KMS-11 (cell line): ENCODE data around the gene ADAM8.
A peak's percentile ranks its signal among the peaks of the same experiment; 100 is the strongest.

ENCODE experiments used
- H2AFZ ChIP-seq: fragments of 200-600 bp; sonication (generic); 2 replicates; pipeline ENCODE4 v1.6.1; 2016; ENCODE audit warnings: antibody characterized with exemption, mixed run types, low read depth
- H3K27ac ChIP-seq: fragments of 200-600 bp; sonication (generic); 2 replicates; pipeline ENCODE4 v1.6.1; 2016; ENCODE audit warnings: mild to moderate bottlenecking, mixed run types
- H3K27me3 ChIP-seq: fragments of 200-600 bp; sonication (generic); 2 replicates; pipeline ENCODE4 v1.6.1; 2017; ENCODE audit warnings: mild to moderate bottlenecking, low read depth, mixed run types, moderate library complexity; ENCODE audit not compliant: insufficient read depth
- H3K36me3 ChIP-seq: fragments of 200-600 bp; sonication (generic); 2 replicates; pipeline ENCODE4 v1.6.1; 2017; ENCODE audit warnings: mild to moderate bottlenecking, mixed run types; ENCODE audit not compliant: insufficient read depth
- H3K4me1 ChIP-seq: fragments of 200-600 bp; sonication (generic); 2 replicates; pipeline ENCODE4 v1.6.1; 2016; ENCODE audit warnings: mild to moderate bottlenecking, low read depth, mixed run types; ENCODE audit not compliant: poor library complexity, severe bottlenecking
- H3K4me2 ChIP-seq: fragments of 200-600 bp; sonication (generic); 2 replicates; pipeline ENCODE4 v1.7.0; 2016; ENCODE audit warnings: mild to moderate bottlenecking, mixed run types
- H3K4me3 ChIP-seq: fragments of 200-600 bp; sonication (generic); IDR thresholded peaks from 2 replicates; pipeline ENCODE4 v1.6.1; 2017; ENCODE audit warnings: low read depth, low read length, mixed read lengths; ENCODE audit not compliant: insufficient read depth
- H3K79me2 ChIP-seq: fragments of 200-600 bp; sonication (generic); 2 replicates; pipeline ENCODE4 v1.6.1; 2016; ENCODE audit warnings: low read depth, mixed run types; ENCODE audit not compliant: insufficient read depth
- H3K9ac ChIP-seq: fragments of 200-600 bp; sonication (generic); 2 replicates; pipeline ENCODE4 v1.6.1; 2016; ENCODE audit warnings: mild to moderate bottlenecking, mixed run types
- H4K20me1 ChIP-seq: fragments of 200-600 bp; sonication (generic); 2 replicates; pipeline ENCODE4 v1.6.1; 2016; ENCODE audit warnings: mild to moderate bottlenecking, mixed run types; ENCODE audit not compliant: insufficient read depth
- TF ChIP-seq, protein P1 (sequence below): fragments of 200-600 bp; sonication (generic); conservative IDR thresholded peaks from 2 replicates; pipeline ENCODE4 v1.6.1; 2017; ENCODE audit warnings: low read depth, mild to moderate bottlenecking, antibody characterized with exemption, low read length, moderate library complexity, mixed read lengths

ADAM8 gene

DNA sequence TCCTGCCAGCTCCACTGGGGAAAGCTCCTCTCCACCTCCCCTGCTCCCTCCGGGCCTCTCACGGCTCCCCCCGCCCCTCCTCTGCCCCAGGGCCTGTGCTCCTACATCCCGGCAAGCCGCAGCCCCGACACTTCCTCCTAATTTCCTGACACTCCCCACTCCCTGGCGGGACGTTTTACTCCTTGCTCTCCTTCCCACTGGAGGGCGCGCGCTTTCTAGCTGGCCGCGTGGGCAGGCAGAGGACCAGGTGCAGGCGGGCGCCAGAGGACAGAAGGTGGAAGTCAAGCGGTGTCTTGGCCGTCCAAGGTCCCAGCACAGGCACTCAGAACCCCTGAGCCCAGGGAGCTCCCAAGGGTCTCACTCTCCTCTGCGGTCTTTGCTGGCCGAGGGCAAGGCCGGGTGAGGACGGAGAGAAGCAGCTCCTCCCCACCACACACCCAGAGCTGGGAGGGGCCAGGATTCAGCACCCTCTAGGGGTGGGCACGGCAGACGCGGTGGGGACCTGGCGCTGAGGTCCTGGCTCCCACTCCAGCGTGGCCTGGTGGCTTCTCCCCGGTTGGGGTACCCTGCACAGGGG, 19.1 kb downstream of the ADAM8 start:
- Histone ChIP-seq H3K4me1 (peaks cover 35% of the 10 kb centered on the region), H3K36me3 (no peaks in the 10 kb centered on the region), H4K20me1 (no peaks in the 10 kb centered on the region), H2AFZ (peak overlapping the region; percentile 38; the same call in 1 of the 2 replicates), H3K4me2 (peak overlapping the region; percentile 2; the same call in 1 of the 2 replicates), H3K9ac (peak overlapping the region; percentile 27; the same call in 1 of the 2 replicates), H3K79me2 (no peaks in the 10 kb centered on the region), H3K27me3 (peaks cover 12% of the 10 kb centered on the region; the same call in 1 of the 2 replicates), H3K27ac (peak overlapping the region; percentile 36; the same call in 1 of the 2 replicates), H3K4me3 (no peak overlapping the region)
- TF ChIP-seq, protein P1, sequence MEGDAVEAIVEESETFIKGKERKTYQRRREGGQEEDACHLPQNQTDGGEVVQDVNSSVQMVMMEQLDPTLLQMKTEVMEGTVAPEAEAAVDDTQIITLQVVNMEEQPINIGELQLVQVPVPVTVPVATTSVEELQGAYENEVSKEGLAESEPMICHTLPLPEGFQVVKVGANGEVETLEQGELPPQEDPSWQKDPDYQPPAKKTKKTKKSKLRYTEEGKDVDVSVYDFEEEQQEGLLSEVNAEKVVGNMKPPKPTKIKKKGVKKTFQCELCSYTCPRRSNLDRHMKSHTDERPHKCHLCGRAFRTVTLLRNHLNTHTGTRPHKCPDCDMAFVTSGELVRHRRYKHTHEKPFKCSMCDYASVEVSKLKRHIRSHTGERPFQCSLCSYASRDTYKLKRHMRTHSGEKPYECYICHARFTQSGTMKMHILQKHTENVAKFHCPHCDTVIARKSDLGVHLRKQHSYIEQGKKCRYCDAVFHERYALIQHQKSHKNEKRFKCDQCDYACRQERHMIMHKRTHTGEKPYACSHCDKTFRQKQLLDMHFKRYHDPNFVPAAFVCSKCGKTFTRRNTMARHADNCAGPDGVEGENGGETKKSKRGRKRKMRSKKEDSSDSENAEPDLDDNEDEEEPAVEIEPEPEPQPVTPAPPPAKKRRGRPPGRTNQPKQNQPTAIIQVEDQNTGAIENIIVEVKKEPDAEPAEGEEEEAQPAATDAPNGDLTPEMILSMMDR: no peak

DNA sequence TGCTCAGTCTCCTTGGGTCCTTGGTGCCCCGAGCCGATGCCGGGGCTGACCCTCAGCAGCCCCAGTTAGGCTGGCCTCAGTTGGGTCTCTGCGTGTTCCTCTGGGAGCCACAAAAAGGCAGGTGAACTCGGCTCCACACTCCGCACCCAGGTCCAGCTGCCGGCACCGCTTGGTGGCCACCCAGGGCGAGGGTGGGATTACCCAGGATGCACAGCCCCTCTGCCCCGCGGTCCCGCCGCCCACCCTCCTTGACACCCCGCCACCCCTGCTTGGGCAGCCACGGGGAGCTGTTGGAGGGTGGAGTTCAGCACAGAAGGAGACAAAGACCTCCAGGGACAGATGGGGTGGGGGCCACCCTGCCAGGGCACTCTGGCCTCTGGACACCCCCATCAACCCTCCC, 21.3 kb downstream of the ADAM8 start:
- Histone ChIP-seq H2AFZ (no peak overlapping the region), H3K27ac (no peak overlapping the region), H3K4me2 (no peak overlapping the region), H3K4me1 (peaks cover 23% of the 10 kb centered on the region), H3K79me2 (no peaks in the 10 kb centered on the region), H3K4me3 (no peak overlapping the region), H3K9ac (no peak overlapping the region), H3K36me3 (no peaks in the 10 kb centered on the region), H4K20me1 (no peaks in the 10 kb centered on the region), H3K27me3 (peaks cover 24% of the 10 kb centered on the region; the same call in 1 of the 2 replicates)
- TF ChIP-seq, protein P1: no peak

DNA sequence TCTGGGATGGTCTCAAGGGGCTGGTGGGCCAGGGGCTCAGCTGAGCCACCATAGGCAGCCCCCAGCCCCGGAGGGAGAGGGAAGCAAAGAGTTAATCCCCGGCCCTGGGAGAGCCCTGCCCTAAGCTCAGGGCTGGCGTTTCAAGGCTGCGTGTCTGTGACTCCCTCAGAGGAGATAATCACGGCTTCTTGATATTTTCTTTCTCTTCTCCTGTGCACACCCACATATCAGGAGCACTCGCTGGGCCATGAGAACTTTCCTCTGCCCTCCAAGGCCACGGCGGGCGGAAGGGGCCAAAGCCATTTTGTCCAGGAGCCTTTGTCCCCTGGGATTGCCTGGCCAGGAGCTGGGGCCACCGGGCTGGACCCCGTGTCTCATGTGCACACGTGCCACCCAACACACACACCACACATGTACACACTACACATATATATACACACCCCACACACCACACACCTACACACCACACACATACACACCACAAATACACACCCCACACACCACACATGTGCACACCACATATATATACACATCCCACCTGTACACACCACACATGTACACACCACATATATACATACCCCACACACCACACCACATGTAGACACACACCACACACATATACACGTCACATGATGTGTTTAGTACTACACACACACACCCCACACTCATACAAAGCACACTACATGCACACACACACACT, 22.1 kb downstream of the ADAM8 start:
- Histone ChIP-seq H4K20me1 (no peaks in the 10 kb centered on the region), H3K4me1 (peaks cover 17% of the 10 kb centered on the region), H3K27ac (no peak overlapping the region), H3K36me3 (no peaks in the 10 kb centered on the region), H3K4me3 (no peak overlapping the region), H3K27me3 (peaks cover 30% of the 10 kb centered on the region; the same call in 1 of the 2 replicates), H3K9ac (no peak overlapping the region), H3K79me2 (no peaks in the 10 kb centered on the region), H3K4me2 (no peak overlapping the region), H2AFZ (no peak overlapping the region)
- TF ChIP-seq, protein P1: no peak

DNA sequence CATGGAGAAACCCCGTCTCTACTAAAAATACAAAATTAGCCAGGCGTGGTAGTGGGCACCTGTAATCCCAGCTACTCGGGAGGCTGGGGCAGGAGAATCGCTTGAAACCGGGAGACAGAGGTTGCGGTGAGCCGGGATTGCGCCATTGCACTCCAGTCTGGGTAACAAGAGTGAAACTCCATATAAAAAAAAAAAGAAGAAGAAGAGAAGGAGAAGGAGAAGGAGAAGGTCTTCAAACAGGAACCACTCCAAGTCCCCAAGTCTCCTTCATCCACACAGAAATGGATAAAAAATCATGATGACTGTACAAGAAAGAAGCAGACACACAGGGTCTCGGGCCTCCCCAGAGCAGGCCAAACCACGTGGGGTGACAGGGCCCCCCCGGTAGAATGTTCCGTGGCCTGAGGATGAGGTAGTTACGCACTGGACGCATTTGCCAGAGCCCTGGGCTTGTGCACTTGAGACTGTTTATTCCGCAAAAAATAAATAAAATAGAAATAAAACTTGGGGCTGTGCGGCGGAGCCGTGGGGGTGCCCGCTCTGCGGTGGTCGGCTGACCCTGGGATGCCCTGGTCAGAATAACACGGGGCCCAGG, 23.2 kb downstream of the ADAM8 start:
- H3K9ac ChIP-seq: no peak overlapping the region
- H3K79me2 ChIP-seq: no peaks in the 10 kb centered on the region
- no peaks in the 10 kb centered on the region for H4K20me1 ChIP-seq
- peaks cover 7% of the 10 kb centered on the region for H3K4me1 ChIP-seq
- no peaks in the 10 kb centered on the region for H3K36me3 ChIP-seq
- TF ChIP-seq, protein P1: no peak
- H3K27ac ChIP-seq: no peak overlapping the region
- H2AFZ ChIP-seq: no peak overlapping the region
- peaks cover 40% of the 10 kb centered on the region; the same call in 1 of the 2 replicates for H3K27me3 ChIP-seq
- no peak overlapping the region for H3K4me3 ChIP-seq
- H3K4me2 ChIP-seq: no peak overlapping the region
